ENCODE results near the gene PDSS2. TPM values are rescaled to one million over a fixed set of nuclear protein-coding genes. Genes with fewer than 3 reads are reported as not detected.

The PDSS2 gene
- total and polyA plus RNA-seq, 2 donors (not counting 1 experiment from before 2014, with no cell fraction given), result 16.9 to 17.0 TPM

DNA sequence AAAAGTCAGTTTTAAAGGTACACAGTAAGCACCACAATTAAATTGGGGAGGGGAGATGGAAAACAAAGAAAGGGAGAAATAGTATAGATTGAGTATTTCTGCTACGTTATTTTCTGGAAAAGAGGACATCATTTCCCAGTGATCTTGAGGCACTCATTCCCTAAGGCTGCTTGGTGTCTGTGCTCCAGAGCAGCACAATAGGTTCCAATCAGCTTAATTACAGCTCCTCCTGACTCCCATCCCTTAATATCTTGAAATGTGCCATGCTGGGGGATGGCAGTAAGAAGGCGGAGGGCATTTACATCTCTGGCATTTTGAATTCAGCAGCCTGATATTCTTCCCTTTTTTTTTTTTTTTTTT lies 304.6 kb downstream of the PDSS2 start:
- Histone ChIP-seq H4K20me1 (ENCODE audit: control insufficient read depth, insufficient read depth, low read length, poor library complexity, severe bottlenecking) (no peaks in the 10 kb centered on the region), H3K79me2 (ENCODE audit: control insufficient read depth, insufficient read depth, low read length) (no peaks in the 10 kb centered on the region), H3K36me3 (replicated peaks in 1 of 2; ENCODE audit: control extremely low read depth in 1 of 2, control insufficient read depth in 1 of 2, extremely low read depth in 1 of 2, insufficient read depth in 2 of 2, low read length in 1 of 2) (no peaks in the 10 kb centered on the region), H3K4me1 (ENCODE audit: control insufficient read depth in 2 of 2, insufficient read depth in 2 of 2, low read length in 2 of 2) (no peaks in the 10 kb centered on the region), H2AFZ (ENCODE audit: insufficient read depth, low read depth, low read length, poor library complexity, severe bottlenecking) (no peak overlapping the region), H3K9ac (ENCODE audit: low read length) (no peak overlapping the region), H3K4me2 (replicated peaks; ENCODE audit: low read depth, low read length, poor library complexity, severe bottlenecking) (no peak overlapping the region), H3K4me3 (ENCODE audit: control extremely low read depth in 1 of 5, extremely low read depth in 1 of 5, insufficient read depth in 1 of 5, low read depth in 2 of 5, low read length in 4 of 5) (no peak overlapping the region), H3K27me3 (replicated peaks in 1 of 4; ENCODE audit: control extremely low read depth in 1 of 4, control insufficient read depth in 3 of 4, insufficient read depth in 4 of 4, low read length in 3 of 4) (no peaks in the 10 kb centered on the region), H3K27ac (ENCODE audit: low read length in 2 of 2) (no peak overlapping the region), H3K9me3 (ENCODE audit: control extremely low read depth in 1 of 3, control insufficient read depth in 2 of 3, insufficient read depth in 1 of 3, low read length in 2 of 3) (no peaks in the 10 kb centered on the region)
- ATAC-seq (ENCODE audit: low read depth), result no peak
- H3K27ac Mint-ChIP-seq, result no peak overlapping the region
- no peaks in the 10 kb centered on the region for H3K9me3 Mint-ChIP-seq (ENCODE audit: insufficient read depth)
- POLR2A ChIA-PET, result interaction anchor here (0.7 kb wide), 1 partner anchor 103 kb away, joined by 4 read pairs; no protein-coding TSS in a partner anchor
- intact Hi-C loops (cut with micrococcal nuclease), result no loop called here
- peaks cover 2% of the 10 kb centered on the region for H3K4me1 Mint-ChIP-seq
- DNase-seq, result no peak
- TF ChIP-seq, protein P1, sequence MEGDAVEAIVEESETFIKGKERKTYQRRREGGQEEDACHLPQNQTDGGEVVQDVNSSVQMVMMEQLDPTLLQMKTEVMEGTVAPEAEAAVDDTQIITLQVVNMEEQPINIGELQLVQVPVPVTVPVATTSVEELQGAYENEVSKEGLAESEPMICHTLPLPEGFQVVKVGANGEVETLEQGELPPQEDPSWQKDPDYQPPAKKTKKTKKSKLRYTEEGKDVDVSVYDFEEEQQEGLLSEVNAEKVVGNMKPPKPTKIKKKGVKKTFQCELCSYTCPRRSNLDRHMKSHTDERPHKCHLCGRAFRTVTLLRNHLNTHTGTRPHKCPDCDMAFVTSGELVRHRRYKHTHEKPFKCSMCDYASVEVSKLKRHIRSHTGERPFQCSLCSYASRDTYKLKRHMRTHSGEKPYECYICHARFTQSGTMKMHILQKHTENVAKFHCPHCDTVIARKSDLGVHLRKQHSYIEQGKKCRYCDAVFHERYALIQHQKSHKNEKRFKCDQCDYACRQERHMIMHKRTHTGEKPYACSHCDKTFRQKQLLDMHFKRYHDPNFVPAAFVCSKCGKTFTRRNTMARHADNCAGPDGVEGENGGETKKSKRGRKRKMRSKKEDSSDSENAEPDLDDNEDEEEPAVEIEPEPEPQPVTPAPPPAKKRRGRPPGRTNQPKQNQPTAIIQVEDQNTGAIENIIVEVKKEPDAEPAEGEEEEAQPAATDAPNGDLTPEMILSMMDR (IDR thresholded peaks at IDR 0.05), result no peak
- no peak for TF ChIP-seq EZH2 (IDR thresholded peaks at IDR 0.05; ENCODE audit: borderline replicate concordance, insufficient read depth, low read depth, low read length, poor library complexity, severe bottlenecking)
- CTCF ChIA-PET, result no interaction called here
- no peak overlapping the region for H3K4me3 Mint-ChIP-seq
- no CpG with 5 or more reads among the region's 2 CpGs for WGBS (ENCODE audit: insufficient coverage)
- H3K27me3 Mint-ChIP-seq, result no peaks in the 10 kb centered on the region

DNA sequence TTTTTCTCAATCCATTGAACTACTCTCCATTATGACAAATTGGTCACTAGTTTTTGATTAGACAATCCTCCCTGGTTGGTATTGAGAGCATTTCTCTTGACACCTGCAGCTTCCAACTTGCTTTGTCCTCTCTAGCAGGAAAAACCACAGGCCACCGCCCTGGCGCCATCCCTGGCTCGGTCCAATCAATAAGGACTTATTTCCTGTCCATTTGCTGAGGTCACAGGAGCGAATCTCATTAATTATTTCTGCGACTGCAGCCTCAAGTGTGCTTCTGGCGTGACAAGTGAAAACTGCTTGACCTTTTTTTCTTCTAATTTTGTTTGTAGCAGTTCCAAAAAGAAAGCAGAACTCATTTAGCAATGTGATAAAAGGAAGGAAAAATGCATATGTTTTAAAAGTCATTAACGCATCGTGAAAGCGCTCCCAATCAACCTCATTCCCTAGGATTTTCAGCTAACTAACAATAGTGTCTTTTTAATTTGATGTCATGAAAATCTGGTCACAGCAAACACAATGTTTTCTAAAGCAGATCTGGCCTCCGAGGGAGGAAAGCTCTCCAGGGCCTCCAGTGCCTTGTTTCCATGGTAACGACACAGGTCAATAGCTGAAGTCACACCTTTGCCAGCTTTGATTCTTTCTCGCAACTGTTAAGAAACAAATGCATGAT lies 305.1 kb downstream of the PDSS2 start:
- POLR2A ChIA-PET, result interaction anchor here (0.7 kb wide), 1 partner anchor 103 kb away, joined by 4 read pairs; no protein-coding TSS in a partner anchor
- Histone ChIP-seq H3K9me3 (ENCODE audit: control extremely low read depth in 1 of 3, control insufficient read depth in 2 of 3, insufficient read depth in 1 of 3, low read length in 2 of 3) (no peaks in the 10 kb centered on the region), H3K27me3 (replicated peaks in 1 of 4; ENCODE audit: control extremely low read depth in 1 of 4, control insufficient read depth in 3 of 4, insufficient read depth in 4 of 4, low read length in 3 of 4) (no peaks in the 10 kb centered on the region), H3K4me2 (replicated peaks; ENCODE audit: low read depth, low read length, poor library complexity, severe bottlenecking) (no peak overlapping the region), H3K79me2 (ENCODE audit: control insufficient read depth, insufficient read depth, low read length) (no peaks in the 10 kb centered on the region), H3K4me1 (ENCODE audit: control insufficient read depth in 2 of 2, insufficient read depth in 2 of 2, low read length in 2 of 2) (no peaks in the 10 kb centered on the region), H3K27ac (ENCODE audit: low read length in 2 of 2) (no peak overlapping the region), H4K20me1 (ENCODE audit: control insufficient read depth, insufficient read depth, low read length, poor library complexity, severe bottlenecking) (no peaks in the 10 kb centered on the region), H3K9ac (ENCODE audit: low read length) (no peak overlapping the region), H2AFZ (ENCODE audit: insufficient read depth, low read depth, low read length, poor library complexity, severe bottlenecking) (no peak overlapping the region), H3K4me3 (ENCODE audit: control extremely low read depth in 1 of 5, extremely low read depth in 1 of 5, insufficient read depth in 1 of 5, low read depth in 2 of 5, low read length in 4 of 5) (no peak overlapping the region), H3K36me3 (replicated peaks in 1 of 2; ENCODE audit: control extremely low read depth in 1 of 2, control insufficient read depth in 1 of 2, extremely low read depth in 1 of 2, insufficient read depth in 2 of 2, low read length in 1 of 2) (no peaks in the 10 kb centered on the region)
- H3K4me3 Mint-ChIP-seq, result no peak overlapping the region
- H3K9me3 Mint-ChIP-seq (ENCODE audit: insufficient read depth), result no peaks in the 10 kb centered on the region
- CTCF ChIA-PET, result no interaction called here
- peaks cover 2% of the 10 kb centered on the region for H3K4me1 Mint-ChIP-seq
- TF ChIP-seq, protein P1 (IDR thresholded peaks at IDR 0.05), result no peak
- no peak for TF ChIP-seq EZH2 (IDR thresholded peaks at IDR 0.05; ENCODE audit: borderline replicate concordance, insufficient read depth, low read depth, low read length, poor library complexity, severe bottlenecking)
- intact Hi-C loops (cut with micrococcal nuclease), result no loop called here
- no peak for DNase-seq
- no peaks in the 10 kb centered on the region for H3K27me3 Mint-ChIP-seq
- no peak for ATAC-seq (ENCODE audit: low read depth)
- WGBS (ENCODE audit: insufficient coverage), result 89% methylated on average over 5 of the region's 12 CpGs
- no peak overlapping the region for H3K27ac Mint-ChIP-seq

Data from B cell (primary cell).